Tibial artery (tissue), 4 donors: ENCODE results near the gene FUT2.

ENCODE experiments used
- DNase-seq, 2 donors: peaks; one replicate each; pipeline ENCODE4 v3.0.0-alpha.2; 2019
- H3K27ac ChIP-seq, 2 donors: fragments of 200-600 bp; sonication (generic) in 1 of 2; 1 replicate in 1 of 2; 2 replicates in 1 of 2; pipeline ENCODE4 v1.5.1; 2018 to 2019; ENCODE audit warnings: mild to moderate bottlenecking in 1 of 2
- H3K27me3 ChIP-seq, 2 donors: fragments of 200-600 bp; sonication (generic) in 1 of 2; one replicate each; pipeline versions ENCODE4 v1.5.1 to v1.6.0; 2016 to 2019
- H3K36me3 ChIP-seq, 3 donors: fragments of 200-600 bp; sonication (generic) in 2 of 3; one replicate each; pipeline ENCODE4 v1.5.1; 2016 to 2019; ENCODE audit warnings: mild to moderate bottlenecking in 2 of 3
- H3K4me1 ChIP-seq, 4 donors: fragments of 200-600 bp; sonication (generic) in 2 of 4; 1 replicate in 3 of 4; 2 replicates in 1 of 4; pipeline ENCODE4 v1.5.1; 2016 to 2019
- H3K4me3 ChIP-seq, 2 donors: fragments of 200-600 bp; sonication (generic) in 1 of 2; 1 replicate in 1 of 2; 2 replicates in 1 of 2; pipeline ENCODE4 v1.5.1; 2018 to 2019; ENCODE audit warnings: mild to moderate bottlenecking in 2 of 2
- H3K9me3 ChIP-seq, 3 donors: fragments of 200-600 bp; sonication (generic) in 1 of 3; one replicate each; pipeline ENCODE4 v1.5.1; 2016 to 2019
- intact Hi-C: fragments of 100-400 bp; cut with DNase I; formaldehyde crosslinking; loops from one replicate; pipeline ENCODE4 v1.15.0; 2023; ENCODE audit warnings: low total_unique reads
- TF ChIP-seq, protein P1 (sequence below), 2 experiments: fragments of 200-600 bp in 1 of 2; fragments of 450-650 bp in 1 of 2; IDR thresholded peaks; one replicate each; pipeline ENCODE4 v1.5.1; 2017 to 2019; ENCODE audit warnings: antibody characterized with exemption in 2 of 2, mild to moderate bottlenecking in 1 of 2, moderate library complexity in 1 of 2

FUT2 gene

DNA sequence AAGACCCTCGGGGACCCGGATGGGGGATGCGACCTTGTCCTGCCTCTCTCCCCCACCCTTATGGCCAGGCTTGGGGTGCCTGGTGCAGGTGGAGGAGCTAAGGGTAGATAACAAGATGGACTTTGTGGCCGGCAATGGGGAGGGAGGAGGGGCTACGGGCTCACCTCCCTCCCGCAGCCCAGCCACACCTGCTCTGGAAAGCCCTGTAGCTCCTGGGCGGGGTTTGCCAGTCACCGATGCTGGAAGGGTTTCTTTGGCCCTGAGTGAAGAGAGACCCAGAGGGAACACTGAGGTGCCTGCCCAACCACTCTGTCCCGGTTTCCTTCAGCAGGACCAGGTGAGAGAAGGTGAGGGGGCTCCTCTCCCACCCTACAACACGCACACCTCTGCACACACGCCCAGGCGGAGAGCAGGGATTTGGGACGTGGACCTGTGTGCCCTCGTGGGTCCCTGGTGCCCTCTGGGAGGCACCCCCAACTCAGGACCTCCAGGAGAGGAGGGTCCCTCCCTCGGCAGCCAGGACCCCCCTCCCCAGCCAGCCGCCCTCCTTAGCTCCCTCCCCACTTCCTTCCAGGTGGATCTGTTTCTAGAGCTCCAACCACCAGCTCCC lies at the start of gene FUT2:
Gene FUT2, plus strand, starts transcription at position 229 of the 610 bp plus-strand sequence. CDS start 6,986 bp downstream, outside the sequence.
- H3K4me1 ChIP-seq: peaks cover 0 to 10% (median 2%) of the 10 kb centered on the region in 4 donors
- peaks cover 0 to 28% of the 10 kb centered on the region in 2 donors for H3K27me3 ChIP-seq
- no peak within 1 kb of the TSS for H3K4me3 ChIP-seq
- peaks cover 0 to under 1% (median 0%) of the 10 kb centered on the region in 3 donors for H3K36me3 ChIP-seq
- TF ChIP-seq, protein P1, sequence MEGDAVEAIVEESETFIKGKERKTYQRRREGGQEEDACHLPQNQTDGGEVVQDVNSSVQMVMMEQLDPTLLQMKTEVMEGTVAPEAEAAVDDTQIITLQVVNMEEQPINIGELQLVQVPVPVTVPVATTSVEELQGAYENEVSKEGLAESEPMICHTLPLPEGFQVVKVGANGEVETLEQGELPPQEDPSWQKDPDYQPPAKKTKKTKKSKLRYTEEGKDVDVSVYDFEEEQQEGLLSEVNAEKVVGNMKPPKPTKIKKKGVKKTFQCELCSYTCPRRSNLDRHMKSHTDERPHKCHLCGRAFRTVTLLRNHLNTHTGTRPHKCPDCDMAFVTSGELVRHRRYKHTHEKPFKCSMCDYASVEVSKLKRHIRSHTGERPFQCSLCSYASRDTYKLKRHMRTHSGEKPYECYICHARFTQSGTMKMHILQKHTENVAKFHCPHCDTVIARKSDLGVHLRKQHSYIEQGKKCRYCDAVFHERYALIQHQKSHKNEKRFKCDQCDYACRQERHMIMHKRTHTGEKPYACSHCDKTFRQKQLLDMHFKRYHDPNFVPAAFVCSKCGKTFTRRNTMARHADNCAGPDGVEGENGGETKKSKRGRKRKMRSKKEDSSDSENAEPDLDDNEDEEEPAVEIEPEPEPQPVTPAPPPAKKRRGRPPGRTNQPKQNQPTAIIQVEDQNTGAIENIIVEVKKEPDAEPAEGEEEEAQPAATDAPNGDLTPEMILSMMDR (IDR thresholded peaks at IDR 0.05): no peak
- intact Hi-C loops: loop anchor here (2.0 kb wide), 1 partner anchor 75 kb away; no protein-coding TSS in a partner anchor
- no peaks in the 10 kb centered on the region for H3K9me3 ChIP-seq
- H3K27ac ChIP-seq: no peak within 1 kb of the TSS
- DNase-seq: no peak

DNA sequence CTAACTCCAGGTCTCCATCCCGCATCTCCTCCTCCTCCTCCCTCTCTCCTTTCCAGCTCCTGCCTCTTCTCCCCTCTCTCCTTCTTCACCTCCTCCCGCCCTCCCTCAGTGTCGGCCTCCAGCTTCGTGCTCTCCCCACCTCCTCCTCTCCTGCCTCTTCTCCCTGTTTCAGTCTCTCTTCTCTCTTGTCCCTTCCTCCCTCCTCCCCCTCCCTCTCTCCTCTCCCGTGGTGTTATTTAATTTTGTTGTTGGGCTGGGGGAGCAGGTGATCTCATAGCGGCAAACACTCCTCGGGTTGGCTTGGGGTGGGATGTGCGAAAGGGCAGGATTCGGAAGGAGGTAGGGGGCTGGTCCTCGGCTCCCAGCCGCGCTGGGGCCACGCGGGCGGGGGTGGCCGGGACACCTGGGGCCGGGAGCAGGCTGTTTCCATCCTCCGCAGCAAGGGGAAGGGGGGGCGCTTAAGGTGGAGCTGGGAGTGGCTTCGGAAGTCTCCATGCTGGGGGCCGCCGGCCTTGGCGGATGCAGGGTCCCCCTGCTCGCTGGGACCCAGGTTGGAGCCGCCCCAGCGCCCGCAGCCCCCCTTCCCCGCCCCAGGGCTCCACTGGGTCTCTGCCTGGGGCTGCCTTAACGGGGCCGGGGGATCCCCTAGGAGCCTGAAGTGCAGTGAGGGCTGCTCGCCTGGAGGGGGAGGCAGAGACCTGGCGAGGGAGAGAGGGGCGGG lies 49.6 kb upstream of the FUT2 start, which contains the start of gene CA11:
Gene CA11, minus strand, starts transcription at position 187 of the 721 bp plus-strand sequence. CDS start 555 bp downstream, outside the sequence.
- Histone ChIP-seq H3K27ac (peak within 1 kb of the TSS; percentile 86 to 88), H3K9me3 (no peaks in the 10 kb centered on the region), H3K4me1 (peaks cover 7 to 19% (median 14%) of the 10 kb centered on the region in 4 donors), H3K27me3 (no peaks in the 10 kb centered on the region), H3K4me3 (peak within 1 kb of the TSS; percentile 57 to 64), H3K36me3 (no peaks in the 10 kb centered on the region)
- DNase-seq: peak; percentile 84 to 94
- intact Hi-C loops: loop anchor here (2.0 to 10.0 kb wide), 3 partner anchors 27 to 349 kb away; partner anchors contain the start of genes GYS1, HSD17B14, NTN5 and RUVBL2
- TF ChIP-seq, protein P1 (IDR thresholded peaks at IDR 0.05): peak; percentile 82 to 94

DNA sequence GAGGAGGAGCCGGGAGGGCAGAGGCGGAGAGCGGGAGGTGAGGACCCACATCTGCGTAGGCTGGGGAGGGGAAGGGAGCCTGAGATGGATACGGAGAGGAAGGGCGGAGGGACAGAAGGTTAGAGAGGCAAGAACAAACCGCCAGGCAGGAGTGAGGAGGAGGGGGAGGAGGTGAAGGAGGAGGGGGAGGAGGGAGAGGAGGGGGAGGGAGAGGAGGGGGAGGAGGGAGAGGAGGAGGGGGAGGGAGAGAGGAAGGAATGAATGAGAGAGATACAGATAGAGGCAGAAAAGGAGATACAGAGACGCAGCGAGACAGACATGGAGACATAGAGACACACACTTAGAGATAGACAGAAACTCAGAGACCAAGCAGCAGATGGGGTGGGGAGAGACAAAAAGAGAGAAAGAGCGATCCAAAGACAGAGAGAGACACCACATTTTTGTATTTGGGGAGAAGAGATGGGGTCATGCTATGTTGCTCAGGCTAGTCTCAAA lies 49.0 kb upstream of the FUT2 start:
- Histone ChIP-seq H3K36me3 (no peaks in the 10 kb centered on the region), H3K4me1 (peaks cover 7 to 19% (median 14%) of the 10 kb centered on the region in 4 donors), H3K9me3 (no peaks in the 10 kb centered on the region), H3K27me3 (no peaks in the 10 kb centered on the region), H3K27ac (peak overlapping the region; percentile 86 to 88), H3K4me3 (peak overlapping the region; percentile 57 to 64)
- TF ChIP-seq, protein P1 (IDR thresholded peaks at IDR 0.05): no peak
- intact Hi-C loops: loop anchor here (2.0 to 10.0 kb wide), 3 partner anchors 26 to 348 kb away; partner anchors contain the start of genes GYS1, HSD17B14, NTN5 and RUVBL2
- no peak for DNase-seq

DNA sequence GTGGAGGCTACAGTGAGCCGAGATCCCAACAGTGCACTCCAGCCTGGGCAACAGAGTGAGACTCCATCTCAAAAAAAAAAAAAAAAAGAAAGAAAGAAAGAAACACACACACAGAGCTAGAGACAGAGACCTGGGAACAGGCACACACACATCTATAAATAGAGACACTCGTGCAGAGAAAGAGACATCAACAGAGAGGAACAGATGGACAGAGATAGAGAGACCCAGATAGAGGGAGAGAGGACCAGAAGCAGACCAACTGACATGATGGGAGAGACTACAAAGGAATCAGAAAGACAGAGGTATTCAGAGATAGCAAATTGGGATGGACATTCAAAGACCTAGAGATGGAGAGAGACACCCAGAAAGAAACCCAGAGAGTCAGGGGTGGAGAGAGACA lies 47.6 kb upstream of the FUT2 start:
- no peaks in the 10 kb centered on the region for H3K27me3 ChIP-seq
- H3K27ac ChIP-seq: no peak overlapping the region
- no peak overlapping the region for H3K4me3 ChIP-seq
- TF ChIP-seq, protein P1 (IDR thresholded peaks at IDR 0.05): no peak
- no peaks in the 10 kb centered on the region for H3K36me3 ChIP-seq
- intact Hi-C loops: loop anchor here (10.0 kb wide), 2 partner anchors 187 to 347 kb away; partner anchors contain the start of genes GYS1, HSD17B14 and RUVBL2
- no peak for DNase-seq
- H3K9me3 ChIP-seq: no peaks in the 10 kb centered on the region
- peaks cover 7 to 19% (median 14%) of the 10 kb centered on the region in 4 donors for H3K4me1 ChIP-seq

DNA sequence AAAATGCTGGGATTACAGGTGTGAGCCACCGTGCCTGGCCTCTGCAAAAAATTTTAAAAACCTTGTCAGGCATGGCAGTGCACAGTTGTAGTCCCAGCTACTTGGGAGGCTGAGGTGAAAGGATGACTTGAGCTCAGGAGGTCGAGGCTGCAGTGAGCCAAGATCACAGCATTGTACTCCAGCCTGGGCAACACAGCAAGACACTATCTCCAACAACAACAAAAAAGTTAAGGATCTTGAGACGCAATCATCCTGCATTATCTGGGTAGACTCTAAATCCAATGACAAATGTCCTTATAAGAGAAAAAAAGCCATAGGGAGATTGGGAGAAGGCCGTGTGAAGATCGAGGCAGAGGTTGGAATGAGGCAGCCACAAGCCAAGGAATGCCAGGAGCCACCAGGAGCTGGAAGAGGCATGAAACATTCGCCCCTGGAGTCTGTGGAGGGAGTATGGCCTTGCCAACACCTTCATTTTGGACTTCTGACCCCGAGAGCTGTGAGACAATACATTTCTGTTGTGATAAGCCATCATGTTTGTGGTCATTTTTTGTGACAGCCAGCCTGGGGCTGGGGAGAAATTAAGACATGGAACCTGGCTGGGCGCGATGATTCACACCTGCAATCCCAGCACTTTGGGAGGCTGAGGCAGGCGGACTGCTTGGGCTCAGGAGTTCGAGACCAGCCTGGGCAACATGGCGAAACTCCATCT lies 44.6 kb upstream of the FUT2 start:
- Histone ChIP-seq H3K27ac (no peak overlapping the region), H3K9me3 (no peaks in the 10 kb centered on the region), H3K36me3 (no peaks in the 10 kb centered on the region), H3K4me3 (no peak overlapping the region), H3K27me3 (no peaks in the 10 kb centered on the region), H3K4me1 (peaks cover 0 to 4% (median 3%) of the 10 kb centered on the region in 4 donors)
- intact Hi-C loops: no loop called here
- no peak for DNase-seq
- TF ChIP-seq, protein P1 (IDR thresholded peaks at IDR 0.05): no peak
